ENCODE results near the gene KRT75. TPM values are rescaled to one million over a fixed set of nuclear protein-coding genes. Genes with fewer than 3 reads are reported as not detected.

KRT75 gene
- polyA plus RNA-seq, 1 donor (not counting 4 experiments of a cell fraction or from before 2014, with no cell fraction given) = 59.4 TPM

GRCh38 chr12:52399756-52400155, 34.4 kb downstream of the KRT75 start:
- Histone ChIP-seq H3K9ac (ENCODE audit: control insufficient read depth, extremely low read depth, insufficient read depth, low read length) (no peak overlapping the region), H3K4me1 (ENCODE audit: control insufficient read depth, extremely low read depth, insufficient read depth, low read length) (no peaks in the 10 kb centered on the region), H3K27ac (ENCODE audit: control insufficient read depth, insufficient read depth, low read length) (no peak overlapping the region), H3K79me2 (ENCODE audit: control insufficient read depth, insufficient read depth, low read length) (no peaks in the 10 kb centered on the region), H3K27me3 (ENCODE audit: control insufficient read depth, extremely low read depth, insufficient read depth, low read length) (no peaks in the 10 kb centered on the region), H3K9me3 (ENCODE audit: control insufficient read depth, low read depth, low read length) (no peaks in the 10 kb centered on the region), H4K20me1 (ENCODE audit: control insufficient read depth, extremely low read depth, insufficient read depth, low read length) (no peaks in the 10 kb centered on the region), H3K36me3 (ENCODE audit: control insufficient read depth in 2 of 2, extremely low read depth in 1 of 2, insufficient read depth in 2 of 2, low read length in 2 of 2) (no peaks in the 10 kb centered on the region), H3K4me3 (ENCODE audit: control insufficient read depth in 2 of 3, extremely low read depth in 1 of 3, insufficient read depth in 2 of 3, low read depth in 1 of 3, low read length in 3 of 3) (no peak overlapping the region), H2AFZ (ENCODE audit: control insufficient read depth, low read length) (no peak overlapping the region), H3K9me1 (ENCODE audit: control insufficient read depth, extremely low read depth, insufficient read depth, low read length) (no peaks in the 10 kb centered on the region), H3K4me2 (ENCODE audit: control insufficient read depth, extremely low read depth, insufficient read depth, low read depth, low read length) (no peak overlapping the region)
- no peak for FAIRE-seq
- DNase-seq (ENCODE audit: low read depth, low spot score) = no peak
- TF ChIP-seq EZH2 (IDR thresholded peaks at IDR 0.05; ENCODE audit: low read length) = no peak
- no peak for TF ChIP-seq CTCF (optimal IDR thresholded peaks at IDR 0.05 in 1 of 3, IDR thresholded peaks at IDR 0.05 in 1 of 3, conservative IDR thresholded peaks at IDR 0.05 in 1 of 3; ENCODE audit: extremely low read depth in 1 of 3, insufficient read depth in 2 of 3, low read length in 3 of 3)
- dilution Hi-C loops (cut with MboI; ENCODE audit: extremely low pct_ligation_motif_present, low sequenced_read_pairs) = no loop called here

GRCh38 chr12:52398176-52398575, 36.0 kb downstream of the KRT75 start:
- no peaks in the 10 kb centered on the region for H3K9me1 ChIP-seq (ENCODE audit: control insufficient read depth, extremely low read depth, insufficient read depth, low read length)
- DNase-seq (ENCODE audit: low read depth, low spot score) (no peak), FAIRE-seq (no peak)
- no peak overlapping the region for H3K4me2 ChIP-seq (ENCODE audit: control insufficient read depth, extremely low read depth, insufficient read depth, low read depth, low read length)
- H3K9ac ChIP-seq (ENCODE audit: control insufficient read depth, extremely low read depth, insufficient read depth, low read length) = no peak overlapping the region
- H4K20me1 ChIP-seq (ENCODE audit: control insufficient read depth, extremely low read depth, insufficient read depth, low read length) = no peaks in the 10 kb centered on the region
- H3K36me3 ChIP-seq (ENCODE audit: control insufficient read depth in 2 of 2, extremely low read depth in 1 of 2, insufficient read depth in 2 of 2, low read length in 2 of 2) = no peaks in the 10 kb centered on the region
- TF ChIP-seq CTCF (optimal IDR thresholded peaks at IDR 0.05 in 1 of 3, IDR thresholded peaks at IDR 0.05 in 1 of 3, conservative IDR thresholded peaks at IDR 0.05 in 1 of 3; ENCODE audit: extremely low read depth in 1 of 3, insufficient read depth in 2 of 3, low read length in 3 of 3) (no peak), EZH2 (IDR thresholded peaks at IDR 0.05; ENCODE audit: low read length) (no peak)
- no peaks in the 10 kb centered on the region for H3K9me3 ChIP-seq (ENCODE audit: control insufficient read depth, low read depth, low read length)
- H3K27me3 ChIP-seq (ENCODE audit: control insufficient read depth, extremely low read depth, insufficient read depth, low read length) = no peaks in the 10 kb centered on the region
- no peak overlapping the region for H3K4me3 ChIP-seq (ENCODE audit: control insufficient read depth in 2 of 3, extremely low read depth in 1 of 3, insufficient read depth in 2 of 3, low read depth in 1 of 3, low read length in 3 of 3)
- H3K4me1 ChIP-seq (ENCODE audit: control insufficient read depth, extremely low read depth, insufficient read depth, low read length) = no peaks in the 10 kb centered on the region
- H3K27ac ChIP-seq (ENCODE audit: control insufficient read depth, insufficient read depth, low read length) = no peak overlapping the region
- dilution Hi-C loops (cut with MboI; ENCODE audit: extremely low pct_ligation_motif_present, low sequenced_read_pairs) = no loop called here
- no peak overlapping the region for H2AFZ ChIP-seq (ENCODE audit: control insufficient read depth, low read length)
- H3K79me2 ChIP-seq (ENCODE audit: control insufficient read depth, insufficient read depth, low read length) = no peaks in the 10 kb centered on the region
